T-helper 22 cell (primary cell): ENCODE results near the gene LTO1.
A peak's percentile ranks its signal among the peaks of the same experiment; 100 is the strongest.

Experiments used
- DNase-seq: peaks from one replicate; pipeline ENCODE4 v3.0.0-alpha.2; 2020; ENCODE audit warnings: low read depth

The LTO1 gene

DNA sequence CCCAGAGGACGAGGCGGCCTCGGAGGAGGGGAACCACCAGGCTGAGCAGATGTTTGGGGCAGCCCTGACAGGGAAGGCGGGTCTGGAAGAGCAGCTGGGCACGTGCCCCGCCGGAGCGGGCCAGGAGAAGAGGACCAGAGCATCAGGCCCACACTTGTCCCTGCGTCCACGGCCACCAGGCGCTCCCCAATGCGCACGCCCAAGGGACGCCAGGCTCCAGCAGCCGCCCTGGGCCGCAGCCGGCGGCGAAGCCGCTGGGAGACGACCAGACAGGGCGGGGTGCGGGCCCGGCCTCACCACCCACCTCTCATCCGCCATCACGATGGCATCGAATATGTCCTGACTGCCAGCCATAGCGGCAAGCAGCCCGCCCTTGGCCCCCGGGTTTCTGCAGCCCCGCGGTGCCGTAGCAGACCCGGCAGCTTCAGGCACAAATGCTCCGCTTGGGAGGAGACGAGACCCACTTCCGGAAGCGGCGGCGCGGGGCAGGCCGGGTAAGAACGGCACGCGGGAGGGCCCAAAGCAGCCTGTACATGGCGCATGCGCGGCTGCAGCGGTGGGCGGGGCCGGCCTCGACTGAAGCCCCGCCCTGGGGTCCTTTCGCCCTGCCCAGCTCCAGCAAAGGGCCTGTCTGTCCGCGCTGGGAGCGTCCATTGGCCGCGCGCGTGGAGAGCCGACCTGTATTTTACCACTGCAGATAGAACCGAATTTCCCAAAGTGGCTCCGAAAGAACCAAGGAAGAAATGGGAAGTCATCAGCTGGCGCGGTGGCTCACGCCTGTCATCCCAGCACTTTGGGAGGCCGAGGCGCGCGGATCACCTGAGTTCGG lies at the start of gene LTO1:
LTO1 (minus strand) TSS at position 468 of the 829 bp plus-strand sequence; CDS start at position 354, 114 bp downstream.
- peak; percentile 87 for DNase-seq

GRCh38 chr11:69721745-69722144 lies 46.6 kb upstream of the LTO1 start:
- DNase-seq: no peak

- no peak for DNase-seq
These were observed 46.0 kb upstream of the LTO1 start for GRCh38 chr11:69721106-69721505.

DNA sequence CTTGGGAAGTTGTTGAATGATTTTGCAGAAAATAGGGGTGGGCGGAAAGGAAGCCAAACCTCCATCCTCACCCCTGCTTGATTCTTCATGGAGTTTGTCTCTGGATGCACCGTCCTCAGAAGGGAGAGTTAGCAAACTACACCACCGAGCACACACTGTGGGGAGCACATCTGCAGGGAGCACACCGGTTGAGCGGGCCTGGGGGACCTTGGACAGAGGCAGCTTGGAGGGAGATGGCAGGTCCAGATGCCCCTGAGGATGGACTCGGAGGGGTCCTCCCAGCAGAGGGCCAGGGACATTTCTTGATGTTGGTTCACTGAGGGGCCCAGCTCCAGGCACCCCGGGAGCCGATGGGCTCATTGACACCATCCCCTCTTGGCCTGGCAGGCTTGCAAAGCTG lies 43.8 kb upstream of the LTO1 start:
- DNase-seq: no peak

GRCh38 chr11:69718147-69718546 lies 43.0 kb upstream of the LTO1 start:
- no peak for DNase-seq

GRCh38 chr11:69716891-69717747 lies 42.0 kb upstream of the LTO1 start:
- no peak for DNase-seq

DNA sequence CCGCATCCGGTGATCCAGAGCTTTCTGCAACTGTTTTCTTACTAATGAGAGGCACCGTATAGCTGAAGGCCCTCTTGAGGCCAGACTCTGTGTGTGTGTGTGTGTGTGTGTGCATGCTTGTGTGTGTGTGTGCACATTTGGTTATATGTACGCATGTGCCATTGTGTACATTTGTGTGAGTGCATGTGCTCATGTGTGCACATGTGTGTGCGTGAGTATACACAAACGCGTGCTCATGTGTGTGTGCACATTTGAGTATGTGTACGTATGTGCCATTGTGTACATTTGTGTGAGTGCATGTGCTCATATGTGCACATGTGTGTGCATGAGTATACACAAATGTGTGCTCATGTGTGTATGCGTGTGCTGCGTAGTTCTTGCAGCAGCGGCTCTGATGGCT lies 40.9 kb upstream of the LTO1 start:
- DNase-seq: no peak

GRCh38 chr11:69715446-69715845 lies 40.3 kb upstream of the LTO1 start:
- DNase-seq: no peak

DNA sequence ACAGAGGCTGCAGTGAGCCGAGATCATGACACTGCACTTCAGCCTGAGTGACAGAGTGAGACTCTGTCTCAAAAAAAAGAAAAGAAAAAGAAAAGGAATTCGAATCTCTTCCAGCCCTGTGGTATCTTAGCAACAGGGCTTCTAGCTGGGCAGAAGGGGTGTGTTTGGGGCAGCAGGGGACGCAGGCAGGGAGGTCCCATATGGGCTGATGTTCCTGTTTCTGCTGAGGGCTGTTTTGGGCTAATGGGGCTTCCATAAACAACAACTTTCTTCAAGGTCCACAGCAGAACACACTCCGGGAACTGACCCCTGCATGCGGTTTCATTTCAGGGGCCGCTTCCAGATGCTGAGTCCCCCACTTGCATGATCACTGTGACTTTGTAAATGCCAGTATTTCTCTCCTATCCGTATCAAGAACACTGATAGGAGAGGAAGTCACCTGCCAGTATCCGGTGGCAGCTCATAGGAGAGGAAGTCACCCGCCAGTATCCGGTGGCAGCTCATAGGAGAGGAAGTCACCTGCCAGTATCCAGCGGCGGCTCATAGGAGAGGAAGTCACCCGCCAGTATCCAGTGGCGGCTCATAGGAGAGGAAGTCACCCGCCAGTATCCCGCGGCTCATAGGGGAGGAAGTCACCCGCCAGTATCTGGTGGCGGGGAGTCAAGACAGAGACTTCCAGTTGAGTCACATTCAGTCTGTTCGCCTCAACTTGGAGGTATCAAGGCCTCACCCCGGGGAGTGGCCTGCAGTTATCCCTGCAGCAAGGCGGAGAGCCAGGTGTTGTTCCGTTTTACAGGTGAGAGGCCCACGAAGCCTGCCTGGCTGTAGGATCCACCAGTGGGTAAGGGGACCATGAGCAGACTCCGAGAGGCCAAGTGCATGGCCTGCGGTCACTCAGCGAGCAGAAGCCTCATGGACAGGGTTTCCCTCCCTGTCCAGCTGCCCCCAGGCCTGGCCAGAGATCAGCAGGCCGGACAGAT lies 37.0 kb upstream of the LTO1 start:
- DNase-seq: no peak

DNA sequence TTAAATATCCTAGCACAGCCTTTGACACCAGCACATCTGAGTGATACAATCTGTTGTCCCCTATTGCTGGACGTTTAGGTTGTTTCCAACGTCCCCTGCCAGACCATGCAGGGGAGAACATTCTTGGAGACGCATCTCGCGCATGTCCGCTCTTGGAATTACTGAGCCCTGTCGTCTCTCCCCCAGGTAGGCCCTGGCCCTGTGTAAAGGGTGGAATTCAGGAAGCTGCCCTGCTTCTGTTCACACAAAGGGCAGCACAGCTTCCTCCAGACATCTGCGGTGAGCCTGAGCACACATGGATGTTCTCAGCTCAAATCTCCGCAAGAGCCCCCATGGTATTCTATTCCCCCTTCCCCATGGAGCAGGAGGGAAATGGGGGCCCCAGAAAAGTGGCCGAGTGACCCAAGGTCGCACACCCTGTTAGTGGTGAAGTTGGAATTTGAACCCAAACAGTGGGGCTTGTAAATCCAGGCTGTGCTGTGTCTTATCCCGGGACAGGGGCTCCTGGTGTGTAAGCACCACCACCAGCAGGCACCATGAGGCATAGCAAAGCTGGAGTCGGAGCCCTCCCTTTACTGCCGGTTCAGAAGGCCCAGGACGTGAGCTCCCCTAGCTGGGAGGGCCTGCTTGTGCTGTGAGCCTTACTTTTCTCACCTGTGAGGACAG lies 33.7 kb upstream of the LTO1 start:
- DNase-seq: no peak

- DNase-seq: no peak
These were observed 32.0 kb upstream of the LTO1 start for GRCh38 chr11:69707176-69707575.

DNA sequence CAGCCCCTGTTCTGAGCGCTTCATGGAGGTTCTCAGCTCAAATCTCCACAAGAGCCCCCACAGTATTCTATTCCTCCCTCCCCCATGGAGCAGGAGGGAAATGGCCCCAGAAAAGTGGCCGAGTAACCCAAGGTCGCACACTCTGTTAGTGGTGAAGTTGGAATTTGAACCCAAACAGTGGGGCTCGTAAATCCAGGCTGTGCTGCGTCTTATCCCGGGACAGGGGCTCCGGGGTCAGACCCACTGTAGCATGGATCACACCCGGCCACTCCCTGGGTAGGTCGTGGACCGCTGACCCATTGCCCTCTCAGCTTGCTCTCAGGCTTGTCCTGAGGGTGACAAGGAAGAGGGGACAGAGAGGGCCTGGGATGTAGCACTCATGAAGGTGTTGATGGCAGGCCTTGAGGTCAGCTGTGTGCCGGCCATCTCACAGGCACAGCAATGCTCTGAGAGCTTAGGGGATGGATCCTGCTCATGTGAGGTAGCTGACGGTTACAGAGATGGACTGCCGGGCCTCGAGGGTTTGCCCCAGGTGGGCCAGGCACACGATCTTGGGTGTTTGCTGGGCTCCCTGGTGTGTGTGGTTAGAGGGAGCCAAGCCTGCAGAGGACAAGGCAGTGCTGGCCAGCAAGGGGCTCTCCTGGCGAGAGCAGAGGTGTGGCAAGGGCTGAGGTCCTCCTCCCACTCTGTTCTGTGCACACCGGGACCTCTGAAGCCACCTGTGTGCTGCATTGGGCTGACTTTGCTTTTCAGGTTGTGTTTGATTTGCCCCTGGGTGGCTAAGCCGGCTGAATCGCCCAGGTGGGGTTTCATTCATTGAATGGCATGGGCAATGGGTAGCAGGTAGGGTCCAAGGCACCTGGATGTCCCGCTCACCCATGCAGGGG lies 31.0 kb upstream of the LTO1 start:
- DNase-seq: no peak

DNA sequence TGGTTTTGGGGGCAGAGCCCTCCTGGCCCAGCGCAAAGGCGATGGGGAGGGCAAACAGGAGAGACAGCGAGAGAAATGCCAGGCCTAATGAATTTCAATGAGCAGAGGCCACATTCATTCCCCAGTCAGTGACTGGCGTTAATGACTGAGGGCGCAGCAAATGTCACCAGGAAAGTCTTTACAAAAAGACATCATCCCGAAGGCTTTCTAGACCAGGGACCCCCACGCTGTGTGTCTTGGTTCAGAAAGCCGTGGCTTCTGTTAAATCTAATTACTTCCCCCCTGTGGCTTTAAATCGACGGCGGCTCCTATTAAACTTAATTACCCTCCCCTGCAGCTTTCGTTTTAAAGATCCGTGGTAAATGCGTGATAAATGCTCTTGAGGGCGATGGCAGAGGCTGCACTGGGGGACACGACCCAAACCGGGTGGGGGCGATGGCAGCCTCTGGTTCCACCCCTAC lies 30.2 kb upstream of the LTO1 start:
- no peak for DNase-seq

DNA sequence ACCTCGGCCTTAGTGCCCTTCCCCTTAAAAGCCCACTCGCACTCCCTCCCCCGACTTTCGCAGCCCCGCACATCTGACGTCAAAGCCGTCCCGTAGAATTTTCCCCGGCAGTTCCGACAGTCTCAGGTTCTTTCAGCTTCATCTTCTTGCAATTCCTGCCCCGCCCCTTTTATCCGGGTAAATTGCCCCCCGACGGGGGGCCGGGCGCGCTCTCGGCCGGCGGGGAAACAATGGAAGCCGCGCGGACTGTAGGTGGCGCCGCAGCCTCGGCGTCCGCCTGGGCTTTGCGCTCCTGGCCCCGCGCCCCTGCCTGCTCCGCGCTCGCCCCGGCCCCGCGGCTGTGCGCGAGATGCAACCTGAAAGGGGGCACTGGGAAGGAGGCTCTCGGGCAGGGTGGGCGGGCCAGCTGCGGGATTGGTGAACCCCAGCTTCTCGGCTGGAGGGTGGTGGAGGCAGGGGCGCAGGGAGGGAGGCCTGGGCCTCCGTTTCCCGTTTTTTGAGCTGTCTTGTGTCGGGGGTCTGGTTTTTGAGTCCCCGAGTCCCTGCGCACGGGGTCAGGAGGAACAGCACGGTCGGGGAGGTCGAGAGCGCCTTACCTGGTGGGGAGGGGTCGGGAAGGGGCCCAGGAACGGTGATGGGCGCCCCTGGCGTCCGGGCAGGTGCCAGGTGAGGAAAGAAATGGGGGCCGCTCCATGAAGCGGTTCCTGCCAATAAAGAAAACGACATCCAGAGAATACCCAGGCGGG lies 29.5 kb upstream of the LTO1 start:
- no peak for DNase-seq

- DNase-seq: no peak
These were observed 28.8 kb upstream of the LTO1 start, which contains the start of gene FGF19 for GRCh38 chr11:69703768-69704507. TSS of gene FGF19 (minus strand) at chr11:69704022. CDS start at chr11:69703876, 146 bp downstream.

DNA sequence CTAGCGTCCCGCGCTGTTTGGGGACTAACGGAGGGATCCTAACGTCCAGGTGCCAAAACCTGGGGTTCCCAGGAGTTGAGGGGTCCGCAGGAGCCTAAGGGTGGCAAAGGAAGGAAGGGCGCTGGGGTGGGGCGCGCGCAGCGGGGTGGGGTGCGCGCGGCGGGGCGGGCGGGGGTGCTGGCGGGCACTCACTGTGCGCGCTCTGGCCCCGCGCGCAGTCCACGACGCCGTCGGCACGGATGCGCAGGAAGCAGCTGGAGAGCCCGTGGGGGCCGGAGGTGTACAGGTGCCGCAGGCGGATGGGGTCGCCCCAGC lies 28.3 kb upstream of the LTO1 start:
- no peak for DNase-seq

GRCh38 chr11:69702769-69703452 lies 27.8 kb upstream of the LTO1 start:
- no peak for DNase-seq

- no peak for DNase-seq
These were observed 27.1 kb upstream of the LTO1 start for GRCh38 chr11:69702239-69702691.
